T-helper 22 cell (primary cell): ENCODE measurements around the gene BCAS1.

Experiments used
- DNase-seq: peaks from one replicate; pipeline ENCODE4 v3.0.0-alpha.2; 2020; ENCODE audit warnings: low read depth

The BCAS1 gene

GRCh38 chr20:54070187-54070987 lies at the start of gene BCAS1:
Gene BCAS1 (minus strand): TSS chr20:54070594. CDS start chr20:54058718, 11,876 bp downstream.
- DNase-seq, result no peak

GRCh38 chr20:54119744-54120143 lies 49.4 kb upstream of the BCAS1 start:
- DNase-seq, result no peak

GRCh38 chr20:54118220-54119001 lies 48.0 kb upstream of the BCAS1 start:
- DNase-seq, result no peak

- no peak for DNase-seq
Measured at GRCh38 chr20:54116550-54117235, 46.3 kb upstream of the BCAS1 start.

GRCh38 chr20:54115172-54115854 lies 44.9 kb upstream of the BCAS1 start:
- no peak for DNase-seq

GRCh38 chr20:54114109-54114508 lies 43.7 kb upstream of the BCAS1 start:
- no peak for DNase-seq

GRCh38 chr20:54113566-54113965 lies 43.2 kb upstream of the BCAS1 start:
- DNase-seq, result no peak

- no peak for DNase-seq
Measured at GRCh38 chr20:54112221-54112884, 42.0 kb upstream of the BCAS1 start.

GRCh38 chr20:54111460-54111859 lies 41.1 kb upstream of the BCAS1 start:
- DNase-seq, result no peak

- DNase-seq, result no peak
Measured at GRCh38 chr20:54110457-54110856, 40.1 kb upstream of the BCAS1 start.

GRCh38 chr20:54110041-54110440 lies 39.6 kb upstream of the BCAS1 start:
- DNase-seq, result no peak

- no peak for DNase-seq
Measured at GRCh38 chr20:54108817-54109216, 38.4 kb upstream of the BCAS1 start.

- DNase-seq, result no peak
Measured at GRCh38 chr20:54108326-54108642, 37.9 kb upstream of the BCAS1 start.

GRCh38 chr20:54107600-54108325 lies 37.4 kb upstream of the BCAS1 start:
- no peak for DNase-seq

- no peak for DNase-seq
Measured at GRCh38 chr20:54107181-54107580, 36.8 kb upstream of the BCAS1 start.

- DNase-seq, result no peak
Measured at GRCh38 chr20:54106162-54106561, 35.8 kb upstream of the BCAS1 start.

GRCh38 chr20:54105653-54106052 lies 35.3 kb upstream of the BCAS1 start:
- DNase-seq, result no peak

GRCh38 chr20:54104781-54105180 lies 34.4 kb upstream of the BCAS1 start:
- DNase-seq, result no peak

GRCh38 chr20:54103762-54104600 lies 33.6 kb upstream of the BCAS1 start:
- DNase-seq, result no peak
